GM23338 (cell line): Measurements from ENCODE around the gene DGLUCY. TPM values are rescaled to one million over a fixed set of nuclear protein-coding genes. Genes with fewer than 3 reads are reported as not detected.

Experiments
- ATAC-seq: fragments of 200-7000 bp; cut with Tn5 transposase; 3 replicates; pipeline ENCODE4 v1.9.1; 2020
- DNase-seq: peaks from one replicate; pipeline ENCODE4 v3.0.0-alpha.2; 2015; ENCODE audit warnings: low spot score
- H2AFZ ChIP-seq: fragments of 200-600 bp; sonication (generic); 2 replicates; pipeline ENCODE4 v1.8.0; 2016; ENCODE audit warnings: antibody characterized with exemption, mild to moderate bottlenecking, moderate library complexity
- H3F3A ChIP-seq: fragments of 200-600 bp; sonication (generic); replicated peaks from 2 replicates; pipeline ENCODE4 v1.8.0; 2017; ENCODE audit warnings: antibody characterized with exemption, mixed run types, low read depth
- H3K27ac ChIP-seq: fragments of 200-600 bp; sonication (generic); 2 replicates; pipeline ENCODE4 v1.6.1; 2016; ENCODE audit warnings: low read depth
- H3K27me3 ChIP-seq: fragments of 200-600 bp; sonication (generic); 2 replicates; pipeline ENCODE4 v1.8.0; 2016; ENCODE audit warnings: mild to moderate bottlenecking, mixed run types, moderate library complexity; ENCODE audit not compliant: insufficient read depth
- H3K36me3 ChIP-seq: fragments of 200-600 bp; sonication (generic); 2 replicates; pipeline ENCODE4 v1.8.0; 2016; ENCODE audit warnings: mild to moderate bottlenecking; ENCODE audit not compliant: insufficient read depth
- H3K4me1 ChIP-seq: fragments of 200-600 bp; sonication (generic); 2 replicates; pipeline ENCODE4 v1.8.0; 2016; ENCODE audit warnings: mild to moderate bottlenecking, moderate library complexity; ENCODE audit not compliant: insufficient read depth
- H3K4me2 ChIP-seq: fragments of 200-600 bp; sonication (generic); 2 replicates; pipeline ENCODE4 v1.7.1; 2017; ENCODE audit warnings: mixed run types
- H3K4me3 ChIP-seq: fragments of 200-600 bp; sonication (generic); 2 replicates; pipeline ENCODE4 v1.6.1; 2016; ENCODE audit warnings: mixed run types
- H3K79me2 ChIP-seq: fragments of 200-600 bp; sonication (generic); replicated peaks from 2 replicates; pipeline ENCODE4 v1.8.0; 2017; ENCODE audit warnings: mild to moderate bottlenecking; ENCODE audit not compliant: insufficient read depth
- H3K9me2 ChIP-seq: fragments of 200-600 bp; sonication (generic); 2 replicates; pipeline ENCODE4 v1.8.0; 2017; ENCODE audit not compliant: insufficient read depth
- H4K20me1 ChIP-seq: fragments of 200-600 bp; sonication (generic); replicated peaks from 2 replicates; pipeline ENCODE4 v1.8.0; 2017; ENCODE audit warnings: mild to moderate bottlenecking; ENCODE audit not compliant: insufficient read depth
- H3K27ac Mint-ChIP-seq: 2 replicates; pipeline ENCODE4 v1.8.0; 2020; ENCODE audit warnings: inconsistent platforms, mild to moderate bottlenecking, moderate library complexity, mixed read lengths
- H3K27me3 Mint-ChIP-seq: 3 replicates; pipeline ENCODE4 v1.8.0; 2022; ENCODE audit warnings: low read depth, mild to moderate bottlenecking, moderate library complexity, mixed read lengths, inconsistent platforms; ENCODE audit not compliant: insufficient read depth, poor library complexity
- H3K36me3 Mint-ChIP-seq: 3 replicates; pipeline ENCODE4 v1.8.0; 2021; ENCODE audit warnings: low read depth, mild to moderate bottlenecking, inconsistent platforms, moderate library complexity, mixed read lengths
- H3K4me1 Mint-ChIP-seq: 3 replicates; pipeline ENCODE4 v1.8.0; 2020; ENCODE audit warnings: mild to moderate bottlenecking, inconsistent platforms, mixed read lengths
- H3K4me3 Mint-ChIP-seq: 3 replicates; pipeline ENCODE4 v1.8.0; 2021; ENCODE audit warnings: moderate library complexity, mild to moderate bottlenecking, inconsistent platforms, mixed read lengths
- H3K9me3 Mint-ChIP-seq: 3 replicates; pipeline ENCODE4 v1.8.0; 2020; ENCODE audit warnings: moderate library complexity, mild to moderate bottlenecking, inconsistent platforms, mixed read lengths
- CREB1 ChIP-seq: fragments of 250-450 bp; sonication (Bioruptor Pico); IDR thresholded peaks from 2 replicates; pipeline ENCODE4 v1.5.0; 2020; ENCODE audit warnings: low read depth, mild to moderate bottlenecking, moderate library complexity
- EZH2 ChIP-seq: fragments of 200-600 bp; sonication (generic); IDR thresholded peaks from one replicate; pipeline ENCODE4 v1.8.0; 2017; ENCODE audit warnings: antibody characterized with exemption, mild to moderate bottlenecking, low read depth; ENCODE audit not compliant: unreplicated experiment
- JUNB ChIP-seq: IDR thresholded peaks from one replicate; pipeline ENCODE4 v1.6.1; 2016; ENCODE audit warnings: antibody characterized with exemption; ENCODE audit not compliant: unreplicated experiment
- NANOG ChIP-seq: IDR thresholded peaks from 2 replicates; pipeline ENCODE4 v1.6.1; 2016; ENCODE audit warnings: antibody characterized with exemption, borderline replicate concordance
- POLR2AphosphoS5 ChIP-seq: IDR thresholded peaks from 2 replicates; pipeline ENCODE4 v1.6.1; 2016; ENCODE audit warnings: antibody characterized with exemption, low read depth
- ZNF331 ChIP-seq: fragments of 250-450 bp; sonication (Bioruptor Pico); IDR thresholded peaks from 2 replicates; pipeline ENCODE4 v1.5.0; 2020; ENCODE audit warnings: low read depth, mild to moderate bottlenecking, moderate library complexity
- polyA plus RNA-seq: library from polyadenylated mRNA; unstranded; fragments of >200 nt; fragmentation: Nextera tagmentation; extraction: Ambion mirVana; gene quantifications from 2 replicates; pipeline ENCODE4 v1.2.1, GENCODE V29; 2016
- total RNA-seq: library from RNA; depleted of rRNA; stranded (reverse); fragments of >200 nt; shearing (Covaris generic); gene quantifications from 2 replicates; pipeline ENCODE4 v1.2.3, GENCODE V29; 2014
- TF ChIP-seq, protein P1 (sequence below): IDR thresholded peaks from one replicate; pipeline ENCODE4 v1.6.1; 2018; ENCODE audit warnings: antibody characterized with exemption; ENCODE audit not compliant: unreplicated experiment
- TF ChIP-seq, protein P2 (sequence below), 2 experiments: fragments of 200-600 bp in 1 of 2; sonication (generic) in 1 of 2; conservative IDR thresholded peaks; 2 replicates each; pipeline versions ENCODE4 v1.5.1 to v1.6.1; 2016 to 2017; ENCODE audit warnings: antibody characterized with exemption in 2 of 2, low read depth in 2 of 2, mild to moderate bottlenecking in 2 of 2, moderate library complexity in 1 of 2

The DGLUCY gene
- total and polyA plus RNA-seq, 2 experiments from 2014 or later = 14.6 to 31.6 TPM

DNA sequence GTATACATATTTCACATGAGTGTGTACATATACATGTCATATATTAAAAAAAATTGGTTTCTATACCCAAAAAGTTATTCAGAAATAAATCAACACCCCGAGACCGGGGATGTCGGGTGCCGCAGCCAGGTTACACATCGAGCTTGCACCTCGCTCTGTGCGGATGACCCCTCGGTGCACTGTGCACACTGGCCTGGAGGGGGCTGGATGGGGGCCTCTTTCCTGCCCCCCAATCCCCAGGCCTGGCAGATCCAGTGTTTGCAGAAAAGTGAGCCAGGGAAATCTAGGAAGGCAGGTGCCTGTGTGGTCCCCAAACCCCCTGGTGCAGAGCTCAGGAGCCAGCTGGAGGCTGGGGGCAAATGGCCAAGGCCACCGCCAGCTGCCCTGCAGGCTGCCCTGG is 157.8 kb downstream of the DGLUCY start:
- no peaks in the 10 kb centered on the region for H3K9me2 ChIP-seq
- H2AFZ ChIP-seq = no peak overlapping the region
- no peaks in the 10 kb centered on the region for H3K27me3 ChIP-seq
- no peak overlapping the region for H3K4me3 ChIP-seq
- Mint-ChIP-seq H3K36me3 (peaks cover 13% of the 10 kb centered on the region), H3K27ac (no peak overlapping the region), H3K4me3 (no peak overlapping the region), H3K9me3 (no peaks in the 10 kb centered on the region; the same call in 2 of the 3 replicates), H3K27me3 (peaks cover 6% of the 10 kb centered on the region), H3K4me1 (0 out of 3 replicates have a peak, but pooled peaks cover 2% of the 10 kb centered on the region)
- H3K79me2 ChIP-seq = no peaks in the 10 kb centered on the region
- no peaks in the 10 kb centered on the region for H3F3A ChIP-seq
- no peak for TF ChIP-seq CREB1 (CRISPR knock-in tag)
- TF ChIP-seq, protein P1, sequence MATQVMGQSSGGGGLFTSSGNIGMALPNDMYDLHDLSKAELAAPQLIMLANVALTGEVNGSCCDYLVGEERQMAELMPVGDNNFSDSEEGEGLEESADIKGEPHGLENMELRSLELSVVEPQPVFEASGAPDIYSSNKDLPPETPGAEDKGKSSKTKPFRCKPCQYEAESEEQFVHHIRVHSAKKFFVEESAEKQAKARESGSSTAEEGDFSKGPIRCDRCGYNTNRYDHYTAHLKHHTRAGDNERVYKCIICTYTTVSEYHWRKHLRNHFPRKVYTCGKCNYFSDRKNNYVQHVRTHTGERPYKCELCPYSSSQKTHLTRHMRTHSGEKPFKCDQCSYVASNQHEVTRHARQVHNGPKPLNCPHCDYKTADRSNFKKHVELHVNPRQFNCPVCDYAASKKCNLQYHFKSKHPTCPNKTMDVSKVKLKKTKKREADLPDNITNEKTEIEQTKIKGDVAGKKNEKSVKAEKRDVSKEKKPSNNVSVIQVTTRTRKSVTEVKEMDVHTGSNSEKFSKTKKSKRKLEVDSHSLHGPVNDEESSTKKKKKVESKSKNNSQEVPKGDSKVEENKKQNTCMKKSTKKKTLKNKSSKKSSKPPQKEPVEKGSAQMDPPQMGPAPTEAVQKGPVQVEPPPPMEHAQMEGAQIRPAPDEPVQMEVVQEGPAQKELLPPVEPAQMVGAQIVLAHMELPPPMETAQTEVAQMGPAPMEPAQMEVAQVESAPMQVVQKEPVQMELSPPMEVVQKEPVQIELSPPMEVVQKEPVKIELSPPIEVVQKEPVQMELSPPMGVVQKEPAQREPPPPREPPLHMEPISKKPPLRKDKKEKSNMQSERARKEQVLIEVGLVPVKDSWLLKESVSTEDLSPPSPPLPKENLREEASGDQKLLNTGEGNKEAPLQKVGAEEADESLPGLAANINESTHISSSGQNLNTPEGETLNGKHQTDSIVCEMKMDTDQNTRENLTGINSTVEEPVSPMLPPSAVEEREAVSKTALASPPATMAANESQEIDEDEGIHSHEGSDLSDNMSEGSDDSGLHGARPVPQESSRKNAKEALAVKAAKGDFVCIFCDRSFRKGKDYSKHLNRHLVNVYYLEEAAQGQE = no peak
- no peak for TF ChIP-seq POLR2AphosphoS5
- TF ChIP-seq, protein P2, sequence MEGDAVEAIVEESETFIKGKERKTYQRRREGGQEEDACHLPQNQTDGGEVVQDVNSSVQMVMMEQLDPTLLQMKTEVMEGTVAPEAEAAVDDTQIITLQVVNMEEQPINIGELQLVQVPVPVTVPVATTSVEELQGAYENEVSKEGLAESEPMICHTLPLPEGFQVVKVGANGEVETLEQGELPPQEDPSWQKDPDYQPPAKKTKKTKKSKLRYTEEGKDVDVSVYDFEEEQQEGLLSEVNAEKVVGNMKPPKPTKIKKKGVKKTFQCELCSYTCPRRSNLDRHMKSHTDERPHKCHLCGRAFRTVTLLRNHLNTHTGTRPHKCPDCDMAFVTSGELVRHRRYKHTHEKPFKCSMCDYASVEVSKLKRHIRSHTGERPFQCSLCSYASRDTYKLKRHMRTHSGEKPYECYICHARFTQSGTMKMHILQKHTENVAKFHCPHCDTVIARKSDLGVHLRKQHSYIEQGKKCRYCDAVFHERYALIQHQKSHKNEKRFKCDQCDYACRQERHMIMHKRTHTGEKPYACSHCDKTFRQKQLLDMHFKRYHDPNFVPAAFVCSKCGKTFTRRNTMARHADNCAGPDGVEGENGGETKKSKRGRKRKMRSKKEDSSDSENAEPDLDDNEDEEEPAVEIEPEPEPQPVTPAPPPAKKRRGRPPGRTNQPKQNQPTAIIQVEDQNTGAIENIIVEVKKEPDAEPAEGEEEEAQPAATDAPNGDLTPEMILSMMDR (conservative IDR thresholded peaks at IDR 0.05; ENCODE audit: low read depth in 2 of 2) = no peak; a peak in 1 of 4 replicates
- 0 out of 2 replicates have a peak, but pooled peaks cover 4% of the 10 kb centered on the region for H4K20me1 ChIP-seq
- H3K36me3 ChIP-seq = no peaks in the 10 kb centered on the region
- 0 out of 2 replicates have a peak overlapping the region, but pooled peaks have one; percentile 26 for H3K27ac ChIP-seq
- DNase-seq = no peak
- no peaks in the 10 kb centered on the region for H3K4me1 ChIP-seq
- ATAC-seq = peak; percentile 32
- H3K4me2 ChIP-seq = no peak overlapping the region

DNA sequence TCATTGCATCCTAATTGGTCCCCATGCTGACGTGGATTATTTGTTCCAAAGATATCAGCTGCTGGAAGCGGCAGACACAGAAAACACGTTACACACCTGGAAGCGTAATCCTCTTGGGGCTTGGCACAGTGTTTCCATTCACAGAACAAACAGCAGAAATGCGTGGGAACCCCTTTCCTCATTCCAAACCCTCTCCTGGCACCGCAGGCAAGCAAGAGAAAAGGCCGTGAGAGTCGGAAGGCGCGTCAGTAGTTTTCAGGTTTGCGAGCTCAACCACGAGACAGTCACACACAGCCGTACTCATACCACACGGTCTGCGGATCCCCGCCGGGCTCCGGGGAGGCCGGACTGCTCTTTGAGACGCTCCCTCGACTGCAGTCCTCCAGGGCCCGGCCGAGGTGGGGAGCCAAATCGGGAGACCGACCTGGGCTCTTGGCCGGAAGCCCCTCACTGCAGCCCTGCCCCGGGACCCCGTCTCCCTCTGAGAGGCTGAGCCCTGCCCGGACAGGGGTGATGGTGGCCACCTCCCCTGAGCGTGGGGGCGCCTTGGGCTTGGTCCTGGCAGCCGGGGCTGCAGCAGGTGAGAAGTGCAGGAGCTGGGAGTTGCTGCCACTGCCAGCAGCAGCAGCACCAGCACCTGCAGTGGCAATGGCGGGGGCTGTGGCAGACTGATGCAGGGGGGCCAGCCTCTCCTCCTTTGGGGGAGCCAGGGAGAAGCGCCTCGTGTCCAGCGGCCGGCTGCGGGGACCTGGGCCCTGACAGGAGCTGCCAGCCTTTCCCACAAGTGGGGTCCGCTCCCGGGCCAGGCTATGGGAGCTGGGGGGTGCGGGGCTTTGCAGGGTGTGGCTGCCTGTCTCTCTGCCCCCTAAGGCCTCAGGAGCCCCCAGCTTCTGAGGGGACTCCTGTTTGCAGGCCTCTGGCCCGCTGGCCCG is 158.7 kb downstream of the DGLUCY start:
- ATAC-seq = no peak; the same call in 2 of the 3 replicates
- H3K27me3 Mint-ChIP-seq = peaks cover 6% of the 10 kb centered on the region
- DNase-seq = no peak
- no peak overlapping the region for H3K27ac Mint-ChIP-seq
- Histone ChIP-seq H3K4me2 (no peak overlapping the region), H3K4me3 (no peak overlapping the region), H3K36me3 (peaks cover 4% of the 10 kb centered on the region; the same call in 1 of the 2 replicates), H3K79me2 (no peaks in the 10 kb centered on the region), H3K4me1 (no peaks in the 10 kb centered on the region), H3K27ac (peak overlapping the region; percentile 50; the same call in 1 of the 2 replicates), H3K27me3 (no peaks in the 10 kb centered on the region), H3F3A (no peaks in the 10 kb centered on the region), H2AFZ (no peak overlapping the region), H3K9me2 (no peaks in the 10 kb centered on the region), H4K20me1 (0 out of 2 replicates have a peak, but pooled peaks cover 4% of the 10 kb centered on the region)
- H3K4me3 Mint-ChIP-seq = no peak overlapping the region
- TF ChIP-seq POLR2AphosphoS5 (no peak), NANOG (no peak), CREB1 (CRISPR knock-in tag) (no peak), EZH2 (no peak), ZNF331 (CRISPR knock-in tag) (no peak), JUNB (no peak)
- TF ChIP-seq, protein P2 (conservative IDR thresholded peaks at IDR 0.05; ENCODE audit: low read depth in 2 of 2) = no peak
- TF ChIP-seq, protein P1 = no peak
- H3K9me3 Mint-ChIP-seq = no peaks in the 10 kb centered on the region; the same call in 2 of the 3 replicates
- 0 out of 3 replicates have a peak, but pooled peaks cover 2% of the 10 kb centered on the region for H3K4me1 Mint-ChIP-seq
- H3K36me3 Mint-ChIP-seq = peaks cover 21% of the 10 kb centered on the region
